A673 (cell line): ENCODE data around the gene NRAP.

Experiments
- CTCF ChIP-seq: fragments of 300-800, 200-600 bp; sonication (generic); conservative IDR thresholded peaks from 2 replicates; pipeline ENCODE4 v1.5.1; 2017; ENCODE audit warnings: low read depth, mild to moderate bottlenecking, antibody characterized with exemption, low read length, moderate library complexity, mixed read lengths
- EZH2 ChIP-seq: fragments of 200-600 bp; sonication (generic); IDR thresholded peaks from 2 replicates; pipeline ENCODE4 v1.6.1; 2017; ENCODE audit warnings: borderline replicate concordance, low read depth, mild to moderate bottlenecking, mixed read lengths, antibody characterized with exemption, low read length; ENCODE audit not compliant: poor library complexity, severe bottlenecking

- TF ChIP-seq EZH2 (no peak), CTCF (no peak)
Measured at GRCh38 chr10:113630929-113631533, 32.8 kb downstream of the NRAP start.
